ENCODE results near the gene DENND5B.
"Not testable (repeated sequence)": the region's sequence is repeated elsewhere in the genome, so short reads cannot be mapped to it uniquely, and the experiment has no call there.

DENND5B gene

GRCh38 chr12:31608299-31608698 is 17.4 kb upstream of the DENND5B start:
- H3K36me3 Mint-ChIP-seq, H3K4me1 Mint-ChIP-seq, H3K4me3 Mint-ChIP-seq, H3K27ac Mint-ChIP-seq, DNase-seq, CTCF ChIA-PET: not testable (repeated sequence)
- peaks cover 11% of the 10 kb centered on the region for H3K9me3 Mint-ChIP-seq
- peaks cover 14% of the 10 kb centered on the region for H3K27me3 Mint-ChIP-seq

DNA sequence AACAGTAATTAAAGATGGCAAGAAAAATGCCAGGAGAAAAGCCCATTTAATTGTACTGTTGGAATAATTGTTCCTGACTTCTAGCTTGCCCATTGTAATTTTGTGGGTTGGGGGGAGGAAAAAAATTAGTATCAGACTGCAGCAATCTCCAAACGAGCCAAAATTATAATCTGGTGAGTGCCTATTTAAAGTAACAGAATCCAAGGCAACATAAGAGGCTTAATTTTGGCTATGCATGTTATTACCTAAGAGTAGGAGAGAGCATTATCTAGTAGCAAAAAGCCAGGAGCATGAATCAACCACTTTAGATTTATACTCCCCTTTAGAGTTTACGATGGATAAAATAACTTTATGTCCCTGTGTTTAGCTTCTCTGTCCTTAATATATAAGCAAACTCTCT is 14.6 kb upstream of the DENND5B start:
- no peaks in the 10 kb centered on the region for H3K36me3 Mint-ChIP-seq
- no peaks in the 10 kb centered on the region for H3K4me1 Mint-ChIP-seq
- CTCF ChIA-PET: no interaction called here
- no peak for DNase-seq
- H3K27me3 Mint-ChIP-seq: peaks cover 4% of the 10 kb centered on the region
- no peak overlapping the region for H3K4me3 Mint-ChIP-seq
- peaks cover 11% of the 10 kb centered on the region for H3K9me3 Mint-ChIP-seq
- no peak overlapping the region for H3K27ac Mint-ChIP-seq

DNA sequence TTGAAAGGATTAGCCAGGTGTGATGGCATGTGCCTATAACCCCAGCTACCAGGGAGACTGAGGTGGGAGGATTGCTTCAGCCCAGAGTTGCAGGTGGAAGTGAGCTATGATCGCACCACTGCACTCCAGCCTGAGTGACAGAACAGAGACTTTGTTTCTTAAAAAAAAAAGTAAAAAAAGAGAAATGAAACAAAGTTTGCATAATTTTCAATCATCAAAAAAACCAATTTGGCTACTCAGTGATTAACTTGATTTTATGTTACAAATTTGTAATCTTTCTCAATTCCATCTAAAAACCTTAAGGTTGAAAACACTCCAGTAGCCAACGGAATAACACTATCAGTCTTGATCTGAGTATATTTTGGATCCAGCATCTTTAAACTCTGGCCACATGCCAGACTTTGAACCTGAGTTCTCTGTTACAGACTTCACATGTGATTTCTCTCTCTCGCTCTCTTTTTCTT is 12.6 kb upstream of the DENND5B start:
- no peaks in the 10 kb centered on the region for H3K4me1 Mint-ChIP-seq
- CTCF ChIA-PET: no interaction called here
- no peak overlapping the region for H3K4me3 Mint-ChIP-seq
- no peaks in the 10 kb centered on the region for H3K36me3 Mint-ChIP-seq
- DNase-seq: no peak
- H3K27ac Mint-ChIP-seq: no peak overlapping the region
- H3K9me3 Mint-ChIP-seq: peaks cover 10% of the 10 kb centered on the region
- H3K27me3 Mint-ChIP-seq: peaks cover 4% of the 10 kb centered on the region

DNA sequence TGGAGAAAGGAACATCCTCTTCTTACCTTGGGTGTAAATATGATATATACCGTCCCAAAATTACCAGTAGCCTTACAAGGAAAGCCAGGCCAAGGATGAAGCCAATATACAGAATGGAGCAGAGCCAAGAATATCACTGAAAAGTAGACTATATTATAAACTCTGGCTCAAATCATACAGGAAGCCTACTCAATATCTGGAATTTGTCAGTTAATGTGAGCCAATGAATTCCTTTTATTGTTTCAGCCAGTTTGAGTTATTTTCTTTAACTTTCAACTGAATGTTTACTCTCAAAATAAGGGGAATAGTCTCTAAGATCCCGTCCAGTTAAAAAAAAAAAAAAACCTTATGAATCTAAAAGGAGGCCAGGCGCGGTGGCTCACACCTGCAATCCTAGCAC is 9.8 kb upstream of the DENND5B start:
- H3K27me3 Mint-ChIP-seq: peaks cover 9% of the 10 kb centered on the region
- no peaks in the 10 kb centered on the region for H3K4me1 Mint-ChIP-seq
- no peaks in the 10 kb centered on the region for H3K9me3 Mint-ChIP-seq
- no peak for DNase-seq
- H3K36me3 Mint-ChIP-seq: no peaks in the 10 kb centered on the region
- no peak overlapping the region for H3K27ac Mint-ChIP-seq
- CTCF ChIA-PET: no interaction called here
- H3K4me3 Mint-ChIP-seq: no peak overlapping the region

DNA sequence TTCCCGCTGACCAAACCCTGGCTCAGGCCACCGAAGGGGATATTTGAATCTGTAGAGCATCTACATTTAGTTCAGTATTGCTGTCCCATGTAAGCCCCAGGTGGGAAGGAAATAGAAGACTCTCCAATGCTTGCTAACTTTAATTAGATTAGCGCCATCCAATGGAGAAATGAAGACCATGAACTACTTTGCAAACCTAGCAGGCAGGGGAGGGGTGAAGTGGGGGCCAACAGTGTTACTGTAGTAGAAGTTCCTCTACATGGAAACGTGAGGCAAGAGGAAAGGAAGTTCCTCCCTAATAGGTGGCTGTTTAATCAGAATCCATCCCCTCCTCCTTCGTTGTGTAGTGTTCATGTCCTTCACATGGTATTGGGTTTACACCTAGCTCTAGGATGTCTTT is 9.3 kb upstream of the DENND5B start:
- Mint-ChIP-seq H3K36me3 (no peaks in the 10 kb centered on the region), H3K27ac (no peak overlapping the region), H3K4me1 (no peaks in the 10 kb centered on the region), H3K4me3 (no peak overlapping the region), H3K27me3 (peaks cover 12% of the 10 kb centered on the region), H3K9me3 (no peaks in the 10 kb centered on the region)
- no peak for DNase-seq
- CTCF ChIA-PET: no interaction called here

DNA sequence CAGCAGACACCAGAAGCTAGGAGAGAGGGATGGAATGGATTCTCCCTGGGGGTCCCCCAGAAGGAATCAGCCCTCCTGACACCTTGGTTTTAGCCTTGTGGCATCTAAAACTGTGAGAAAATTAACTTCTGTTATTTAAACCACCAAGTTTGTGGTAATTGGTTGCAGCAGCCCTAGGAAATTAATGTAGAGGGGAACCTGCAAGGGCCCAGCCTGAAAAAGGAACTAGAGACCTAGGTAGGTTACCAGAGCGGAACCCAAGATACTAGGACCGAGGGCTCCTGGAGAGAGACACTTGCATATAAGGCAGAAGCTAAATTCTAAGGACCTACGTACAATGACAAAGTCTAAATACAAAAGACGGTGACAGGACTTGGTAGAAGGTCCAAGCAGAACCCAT is 8.1 kb upstream of the DENND5B start:
- Mint-ChIP-seq H3K4me1 (no peaks in the 10 kb centered on the region), H3K4me3 (no peak overlapping the region), H3K36me3 (no peaks in the 10 kb centered on the region), H3K27ac (no peak overlapping the region), H3K9me3 (no peaks in the 10 kb centered on the region), H3K27me3 (peaks cover 11% of the 10 kb centered on the region)
- no peak for DNase-seq
- CTCF ChIA-PET: no interaction called here

- no peaks in the 10 kb centered on the region for H3K36me3 Mint-ChIP-seq
- H3K4me3 Mint-ChIP-seq: no peak overlapping the region
- no peak for DNase-seq
- no peak overlapping the region for H3K27ac Mint-ChIP-seq
- H3K9me3 Mint-ChIP-seq: no peaks in the 10 kb centered on the region
- CTCF ChIA-PET: no interaction called here
- peaks cover 26% of the 10 kb centered on the region for H3K27me3 Mint-ChIP-seq
- H3K4me1 Mint-ChIP-seq: no peaks in the 10 kb centered on the region
Observed at GRCh38 chr12:31597066-31597465, 6.1 kb upstream of the DENND5B start.

DNA sequence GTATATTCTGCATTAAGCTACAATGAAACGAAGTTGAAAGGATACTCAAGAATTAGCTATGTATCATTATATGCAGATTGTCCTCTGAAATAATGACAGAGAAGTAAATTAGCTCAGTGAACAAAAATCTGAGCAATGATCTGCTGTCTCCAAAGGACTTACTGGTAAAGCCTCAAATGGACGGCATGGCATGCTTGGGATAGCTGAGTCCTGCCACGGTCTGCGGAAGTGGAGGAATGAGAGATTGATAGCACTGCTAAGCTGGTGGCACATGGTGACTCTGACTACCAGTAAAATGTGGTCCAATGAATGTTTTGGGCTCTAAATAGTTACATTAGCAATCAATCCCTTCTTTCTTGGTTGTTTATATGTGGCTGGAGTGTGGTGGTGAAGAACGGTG is 3.7 kb upstream of the DENND5B start:
- H3K27me3 Mint-ChIP-seq: peaks cover 40% of the 10 kb centered on the region
- DNase-seq: no peak
- no peak overlapping the region for H3K4me3 Mint-ChIP-seq
- H3K9me3 Mint-ChIP-seq: no peaks in the 10 kb centered on the region
- H3K27ac Mint-ChIP-seq: no peak overlapping the region
- H3K4me1 Mint-ChIP-seq: peaks cover 6% of the 10 kb centered on the region
- H3K36me3 Mint-ChIP-seq: peaks cover under 1% of the 10 kb centered on the region
- CTCF ChIA-PET: no interaction called here

DNA sequence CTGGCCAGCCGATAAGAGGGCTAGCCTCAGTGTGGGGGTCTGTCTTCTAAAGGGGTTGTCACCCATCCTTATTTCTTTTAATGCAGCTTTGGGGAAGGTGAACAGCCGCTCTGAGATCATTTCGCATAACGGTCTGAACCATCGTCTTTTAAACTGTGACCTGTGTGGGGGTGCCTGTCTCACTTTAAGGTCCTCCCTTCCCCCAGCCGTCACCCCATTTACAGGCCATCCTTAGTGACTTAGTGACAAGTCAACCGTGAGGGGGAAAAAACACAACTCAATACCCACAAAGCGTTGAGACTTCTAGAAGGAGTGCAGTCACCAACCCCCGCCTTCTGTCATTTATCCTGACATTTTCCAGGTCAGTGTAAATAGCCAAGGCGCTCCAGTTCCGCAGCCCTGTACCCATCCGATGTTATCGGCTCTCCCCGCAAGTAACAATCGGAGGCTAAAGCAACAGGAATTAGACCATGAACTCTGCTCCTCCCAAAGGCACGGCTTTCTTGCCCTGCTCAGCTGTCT is 505 bp upstream of the DENND5B start:
- Mint-ChIP-seq H3K27me3 (peaks cover 65% of the 10 kb centered on the region), H3K4me1 (peaks cover 9% of the 10 kb centered on the region), H3K36me3 (peaks cover 3% of the 10 kb centered on the region), H3K4me3 (peak overlapping the region; percentile 76), H3K9me3 (no peaks in the 10 kb centered on the region), H3K27ac (no peak overlapping the region)
- CTCF ChIA-PET: no interaction called here
- no peak for DNase-seq

GRCh38 chr12:31589904-31590641 is 863 bp downstream of the DENND5B start:
- no peaks in the 10 kb centered on the region for H3K9me3 Mint-ChIP-seq
- DNase-seq: peak; percentile 29
- peak overlapping the region; percentile 80 for H3K4me3 Mint-ChIP-seq
- H3K27ac Mint-ChIP-seq: no peak overlapping the region
- CTCF ChIA-PET: no interaction called here
- peaks cover 9% of the 10 kb centered on the region for H3K4me1 Mint-ChIP-seq
- peaks cover 3% of the 10 kb centered on the region for H3K36me3 Mint-ChIP-seq
- peaks cover 59% of the 10 kb centered on the region for H3K27me3 Mint-ChIP-seq

- peak overlapping the region; percentile 80 for H3K4me3 Mint-ChIP-seq
- no peak overlapping the region for H3K27ac Mint-ChIP-seq
- peak; percentile 32 for DNase-seq
- H3K4me1 Mint-ChIP-seq: peaks cover 9% of the 10 kb centered on the region
- CTCF ChIA-PET: no interaction called here
- no peaks in the 10 kb centered on the region for H3K9me3 Mint-ChIP-seq
- peaks cover 3% of the 10 kb centered on the region for H3K36me3 Mint-ChIP-seq
- H3K27me3 Mint-ChIP-seq: peaks cover 63% of the 10 kb centered on the region
Observed at GRCh38 chr12:31589598-31589903, 1.4 kb downstream of the DENND5B start.

DNA sequence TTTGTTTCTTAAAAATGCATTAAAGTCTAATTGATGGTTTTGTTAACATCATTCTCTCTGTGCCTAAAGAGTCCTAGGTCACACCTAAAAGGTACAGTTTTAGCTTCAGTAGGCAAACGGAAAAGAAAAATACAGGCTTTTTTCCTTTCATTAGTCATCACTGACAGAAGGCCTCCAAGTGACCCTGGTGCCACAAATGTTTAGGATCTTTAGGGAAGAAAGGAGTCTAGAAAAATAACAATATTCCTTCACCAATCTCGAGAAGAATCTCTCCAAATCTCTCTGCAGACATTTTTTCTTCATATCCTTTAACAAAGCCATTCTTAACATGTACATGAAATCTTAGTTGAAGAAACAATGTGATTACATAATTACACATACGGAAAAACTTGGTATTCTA is 2.0 kb downstream of the DENND5B start:
- Mint-ChIP-seq H3K4me3 (no peak overlapping the region), H3K27ac (no peak overlapping the region), H3K36me3 (peaks cover 3% of the 10 kb centered on the region), H3K27me3 (peaks cover 62% of the 10 kb centered on the region), H3K9me3 (no peaks in the 10 kb centered on the region), H3K4me1 (peaks cover 9% of the 10 kb centered on the region)
- CTCF ChIA-PET: no interaction called here
- DNase-seq: no peak

GRCh38 chr12:31586728-31587127 is 4.2 kb downstream of the DENND5B start:
- CTCF ChIA-PET: no interaction called here
- Mint-ChIP-seq H3K4me1 (peaks cover 9% of the 10 kb centered on the region), H3K27me3 (peaks cover 41% of the 10 kb centered on the region)

GRCh38 chr12:31585895-31586294 is 5.0 kb downstream of the DENND5B start:
- CTCF ChIA-PET: no interaction called here
- DNase-seq: no peak
- peaks cover 34% of the 10 kb centered on the region for H3K27me3 Mint-ChIP-seq
- H3K27ac Mint-ChIP-seq: no peak overlapping the region
- peaks cover 3% of the 10 kb centered on the region for H3K36me3 Mint-ChIP-seq
- peaks cover 4% of the 10 kb centered on the region for H3K4me1 Mint-ChIP-seq
- H3K4me3 Mint-ChIP-seq: no peak overlapping the region
- H3K9me3 Mint-ChIP-seq: no peaks in the 10 kb centered on the region

More at GRCh38 chr12:31586728-31587127, 4.2 kb downstream of the DENND5B start:
- DNase-seq: no peak
- H3K36me3 Mint-ChIP-seq: peaks cover 3% of the 10 kb centered on the region
- H3K27ac Mint-ChIP-seq: no peak overlapping the region
- no peak overlapping the region for H3K4me3 Mint-ChIP-seq
- no peaks in the 10 kb centered on the region for H3K9me3 Mint-ChIP-seq

GRCh38 chr12:31585271-31585670 is 5.7 kb downstream of the DENND5B start:
- H3K27me3 Mint-ChIP-seq: peaks cover 34% of the 10 kb centered on the region
- no peak overlapping the region for H3K27ac Mint-ChIP-seq
- no peak for DNase-seq
- H3K4me3 Mint-ChIP-seq: no peak overlapping the region
- peaks cover 4% of the 10 kb centered on the region for H3K4me1 Mint-ChIP-seq
- H3K36me3 Mint-ChIP-seq: peaks cover 3% of the 10 kb centered on the region
- CTCF ChIA-PET: no interaction called here
- H3K9me3 Mint-ChIP-seq: no peaks in the 10 kb centered on the region
